H1 (cell line): ENCODE measurements around the gene CACNA1D. TPM values are rescaled to one million over a fixed set of nuclear protein-coding genes. Genes with fewer than 3 reads are reported as not detected.

ENCODE experiments used
- CTCF ChIA-PET: fragments of 300-600 bp; sonication (Branson Sonifier 250); formaldehyde crosslinking; loops from one replicate; lab custom pipeline; 2021; ENCODE audit not compliant: partially characterized antibody; lab: Charles Lee
- POLR2A ChIA-PET: fragments of 300-600 bp; sonication (Branson Sonifier 250); formaldehyde crosslinking; loops from one replicate; lab custom pipeline; 2021; ENCODE audit warnings: inconsistent platforms; ENCODE audit not compliant: partially characterized antibody; lab: Charles Lee
- DNase-seq, 2 experiments: peaks; one replicate each; pipeline versions ENCODE4 v3.0.0 to v3.0.0-alpha.2; 2010 to 2022; ENCODE audit warnings: low spot score in 2 of 2, low read depth in 1 of 2, mixed read lengths in 1 of 2
- FAIRE-seq: peaks from 2 replicates; lab custom pipeline; 2011; peaks lifted over from hg19 to GRCh38; lab: Jason Lieb, UNC
- H2AFZ ChIP-seq: 2 replicates; pipeline ENCODE4 v1.8.1; 2012; ENCODE audit warnings: low read length, inconsistent platforms
- H2AK5ac ChIP-seq: 2 replicates; pipeline ENCODE4 v1.6.1; 2013; ENCODE audit warnings: low read depth, low read length
- H2BK120ac ChIP-seq: replicated peaks from 2 replicates; pipeline ENCODE3; 2013; ENCODE audit warnings: low read depth, low read length, inconsistent platforms
- H2BK12ac ChIP-seq: 2 replicates; pipeline ENCODE4 v1.6.1; 2013; ENCODE audit warnings: low read depth, low read length
- H2BK15ac ChIP-seq: 2 replicates; pipeline ENCODE4 v1.6.1; 2013; ENCODE audit warnings: low read length
- H2BK20ac ChIP-seq: 2 replicates; pipeline ENCODE4 v1.6.1; 2013; ENCODE audit warnings: low read length
- H2BK5ac ChIP-seq: 2 replicates; pipeline ENCODE4 v1.6.1; 2013; ENCODE audit warnings: low read depth, low read length
- H3K14ac ChIP-seq: 2 replicates; pipeline ENCODE4 v1.6.1; 2013; ENCODE audit warnings: inconsistent platforms; ENCODE audit not compliant: insufficient read length
- H3K18ac ChIP-seq: 2 replicates; pipeline ENCODE4 v1.6.1; 2013; ENCODE audit warnings: low read length; ENCODE audit errors: extremely low read depth
- H3K23ac ChIP-seq: 2 replicates; pipeline ENCODE4 v1.6.1; 2013; ENCODE audit warnings: inconsistent platforms; ENCODE audit not compliant: insufficient read length
- H3K23me2 ChIP-seq: 2 replicates; pipeline ENCODE4 v1.6.1; 2013; ENCODE audit warnings: low read depth, low read length
- H3K27ac ChIP-seq: 2 replicates; pipeline ENCODE4 v1.6.1; 2011; ENCODE audit warnings: low read depth, low read length, inconsistent platforms
- H3K27me3 ChIP-seq, 4 experiments: replicated peaks in 1 of 4; 1 replicate in 1 of 4; 2 replicates in 3 of 4; pipeline versions ENCODE4 v1.6.1 to v1.8.1; 2011 to 2013; ENCODE audit warnings: low read length in 3 of 4, mild to moderate bottlenecking in 3 of 4, inconsistent platforms in 2 of 4, mixed read lengths in 2 of 4, moderate library complexity in 1 of 4; ENCODE audit not compliant: control insufficient read depth in 3 of 4, insufficient read depth in 3 of 4; ENCODE audit errors: extremely low read depth in 1 of 4
- H3K36me3 ChIP-seq, 4 experiments: 2 replicates each; pipeline versions ENCODE4 v1.6.1 to v1.8.1; 2011 to 2013; ENCODE audit warnings: mild to moderate bottlenecking in 4 of 4, low read length in 3 of 4, moderate library complexity in 2 of 4, control low read depth in 1 of 4, inconsistent platforms in 1 of 4; ENCODE audit not compliant: insufficient read depth in 4 of 4, control insufficient read depth in 2 of 4
- H3K4ac ChIP-seq: replicated peaks from 2 replicates; pipeline ENCODE3; 2013; ENCODE audit warnings: low read length, low read depth, mixed read lengths, inconsistent platforms; ENCODE audit not compliant: insufficient read length
- H3K4me1 ChIP-seq, 4 experiments: replicated peaks in 1 of 4; 1 replicate in 1 of 4; 2 replicates in 3 of 4; pipeline versions ENCODE4 v1.6.1 to v1.8.1; 2011 to 2013; ENCODE audit warnings: low read length in 3 of 4, inconsistent platforms in 2 of 4, mixed read lengths in 1 of 4; ENCODE audit not compliant: insufficient read depth in 4 of 4, control insufficient read depth in 3 of 4
- H3K4me2 ChIP-seq, 2 experiments: 2 replicates each; pipeline versions ENCODE4 v1.6.1 to v1.8.1; 2011 to 2013; ENCODE audit warnings: low read depth in 2 of 2, low read length in 2 of 2, control low read depth in 1 of 2, inconsistent platforms in 1 of 2, mild to moderate bottlenecking in 1 of 2; ENCODE audit not compliant: insufficient read depth in 1 of 2
- H3K4me3 ChIP-seq, 4 experiments: fragments of 200-600, 300-600 bp in 1 of 4; sonication (generic), shearing (Covaris generic), sonication (Bioruptor Twin) in 1 of 4; 2 replicates each; pipeline versions ENCODE4 v1.5.1 to v1.8.1; 2011 to 2016; ENCODE audit warnings: low read length in 4 of 4, low read depth in 3 of 4, control low read depth in 2 of 4, inconsistent platforms in 2 of 4, mild to moderate bottlenecking in 2 of 4, mixed read lengths in 1 of 4, moderate library complexity in 1 of 4; ENCODE audit not compliant: insufficient read depth in 2 of 4; ENCODE audit errors: extremely low read depth in 1 of 4
- H3K56ac ChIP-seq: replicated peaks from 2 replicates; pipeline ENCODE3; 2013; ENCODE audit warnings: low read depth, mild to moderate bottlenecking, mixed read lengths, low read length, inconsistent platforms; ENCODE audit not compliant: insufficient read length
- H3K79me1 ChIP-seq: 2 replicates; pipeline ENCODE4 v1.6.1; 2013; ENCODE audit warnings: low read depth, low read length, control low read depth
- H3K79me2 ChIP-seq, 2 experiments: 2 replicates each; pipeline versions ENCODE4 v1.6.1 to v1.8.1; 2012 to 2013; ENCODE audit warnings: low read length in 2 of 2, mild to moderate bottlenecking in 2 of 2, inconsistent platforms in 1 of 2; ENCODE audit not compliant: insufficient read depth in 2 of 2, control insufficient read depth in 1 of 2
- H3K9ac ChIP-seq, 4 experiments: replicated peaks in 1 of 4; 1 replicate in 1 of 4; 2 replicates in 3 of 4; pipeline versions ENCODE4 v1.6.1 to v1.8.1; 2011 to 2013; ENCODE audit warnings: low read depth in 3 of 4, low read length in 3 of 4, control low read depth in 2 of 4, mild to moderate bottlenecking in 2 of 4, moderate library complexity in 2 of 4, inconsistent platforms in 1 of 4; ENCODE audit errors: extremely low read depth in 1 of 4
- H3K9me3 ChIP-seq, 2 experiments: 2 replicates each; pipeline versions ENCODE4 v1.6.1 to v1.8.1; 2012 to 2013; ENCODE audit warnings: mild to moderate bottlenecking in 2 of 2, moderate library complexity in 2 of 2, control low read depth in 1 of 2, inconsistent platforms in 1 of 2, low read depth in 1 of 2, low read length in 1 of 2, mixed read lengths in 1 of 2; ENCODE audit not compliant: insufficient read depth in 2 of 2
- H4K20me1 ChIP-seq, 2 experiments: replicated peaks in 1 of 2; 2 replicates each; pipeline versions ENCODE3 to v1.8.1; 2011 to 2013; ENCODE audit warnings: inconsistent platforms in 2 of 2, low read length in 2 of 2, mild to moderate bottlenecking in 1 of 2; ENCODE audit not compliant: insufficient read depth in 2 of 2, control insufficient read depth in 1 of 2
- H4K5ac ChIP-seq: 2 replicates; pipeline ENCODE4 v1.6.1; 2013; ENCODE audit warnings: low read length, low read depth, mixed read lengths, inconsistent platforms; ENCODE audit not compliant: insufficient read length
- H4K8ac ChIP-seq: 2 replicates; pipeline ENCODE4 v1.8.0; 2013; ENCODE audit warnings: mild to moderate bottlenecking, moderate library complexity, low read length, inconsistent platforms; ENCODE audit not compliant: insufficient read depth; ENCODE audit errors: extremely low read depth
- H4K91ac ChIP-seq: replicated peaks from 2 replicates; pipeline ENCODE3; 2013; ENCODE audit warnings: low read length, mixed read lengths, inconsistent platforms; ENCODE audit not compliant: insufficient read length
- ATF2 ChIP-seq: IDR thresholded peaks from 2 replicates; pipeline ENCODE4 v1.6.1; 2012; ENCODE audit warnings: low read length, inconsistent platforms
- CHD1 ChIP-seq: IDR thresholded peaks from 2 replicates; pipeline ENCODE4 v1.6.1; 2012; ENCODE audit warnings: low read depth, low read length, improper control_type of control experiment
- CHD2 ChIP-seq: IDR thresholded peaks from 2 replicates; pipeline ENCODE4 v1.6.1; 2012; ENCODE audit warnings: low read length, improper control_type of control experiment
- KDM4A ChIP-seq: IDR thresholded peaks from one replicate; pipeline ENCODE4 v1.7.1; 2012; ENCODE audit warnings: low read depth, mild to moderate bottlenecking, moderate library complexity, low read length, inconsistent platforms; ENCODE audit not compliant: severe bottlenecking
- NANOG ChIP-seq: IDR thresholded peaks from 2 replicates; pipeline ENCODE4 v1.6.1; 2011; ENCODE audit warnings: low read length, low read depth, mild to moderate bottlenecking, inconsistent platforms; ENCODE audit not compliant: insufficient read depth, poor library complexity, severe bottlenecking
- RAD21 ChIP-seq, 2 experiments: IDR thresholded peaks in 1 of 2; conservative IDR thresholded peaks in 1 of 2; 2 replicates each; pipeline ENCODE4 v1.6.1; 2011; ENCODE audit warnings: low read depth in 2 of 2, low read length in 2 of 2, improper control_type of control experiment in 1 of 2, inconsistent platforms in 1 of 2, mild to moderate bottlenecking in 1 of 2, moderate library complexity in 1 of 2
- SIN3A ChIP-seq, 2 experiments: IDR thresholded peaks in 1 of 2; conservative IDR thresholded peaks in 1 of 2; 2 replicates each; pipeline ENCODE4 v1.6.1; 2011 to 2012; ENCODE audit warnings: low read length in 2 of 2, improper control_type of control experiment in 1 of 2, low read depth in 1 of 2, mild to moderate bottlenecking in 1 of 2
- SIX5 ChIP-seq: IDR thresholded peaks from 2 replicates; pipeline ENCODE4 v1.6.1; 2011; ENCODE audit warnings: mild to moderate bottlenecking, low read depth, low read length
- SUZ12 ChIP-seq: fragments of 200-600 bp; sonication (generic); IDR thresholded peaks from 2 replicates; pipeline ENCODE4 v1.6.1; 2012; ENCODE audit warnings: mild to moderate bottlenecking, inconsistent platforms, low read length, moderate library complexity, mixed read lengths
- TBP ChIP-seq: IDR thresholded peaks from 2 replicates; pipeline ENCODE4 v1.6.1; 2011; ENCODE audit warnings: low read depth, low read length, improper control_type of control experiment
- ZNF274 ChIP-seq: IDR thresholded peaks from 2 replicates; pipeline ENCODE4 v1.7.0; 2012; ENCODE audit warnings: low read length, borderline replicate concordance; ENCODE audit errors: extremely low read depth
- WGBS, 2 experiments: shearing (Covaris generic) in 1 of 2; methylation state at CpG; one replicate each; pipeline versions ENCODE4 v1.1.6 to v1.1.7; 2013 to 2015; ENCODE audit warnings: low lambda C conversion rate in 2 of 2, mixed read lengths in 2 of 2, inconsistent platforms in 1 of 2, low coverage in 1 of 2, missing lambda C conversion rate in 1 of 2; ENCODE audit not compliant: insufficient replicate concordance in 2 of 2, insufficient coverage in 1 of 2, insufficient read length in 1 of 2; ENCODE audit errors: extremely low coverage in 1 of 2, missing lambda C conversion rate in 1 of 2; 5-methylcytosine and 5-hydroxymethylcytosine counted together
- polyA plus RNA-seq, 7 experiments: library from polyadenylated mRNA; depleted of rRNA in 3 of 7; stranded (reverse) in 5 of 7; unstranded in 2 of 7; fragments of >200 nt in 5 of 7; fragments of 200-250 nt in 2 of 7; gene quantifications; 1 replicate in 5 of 7; 2 replicates in 1 of 7; 4 replicates in 1 of 7; pipeline versions ENCODE4 v1.2.1 to v1.2.3, GENCODE V29; 2011 to 2013; ENCODE audit warnings: missing spikeins in 2 of 7, mixed read lengths in 2 of 7
- total RNA-seq: library from RNA; stranded (reverse); fragmentation: NEBNext Ultra II Directional; extraction: Animal tissue kit (Norgen Biotek cat#: 25700); gene quantifications from 2 replicates; pipeline ENCODE4 v1.2.1, GENCODE V29; 2021

The CACNA1D gene
- total and polyA plus RNA-seq, 2 of the 8 experiments (the other 6 are each of a cell fraction or from before 2014, with no cell fraction given), result 2.0 to 2.9 TPM

GRCh38 chr3:53675022-53675697, 180.7 kb downstream of the CACNA1D start:
- Histone ChIP-seq H3K18ac (no peak overlapping the region), H2BK20ac (no peak overlapping the region), H2BK12ac (no peak overlapping the region), H3K4me2 (no peak overlapping the region), H3K9me3 (no peaks in the 10 kb centered on the region), H3K79me2 (no peaks in the 10 kb centered on the region), H4K8ac (no peak overlapping the region), H2BK15ac (no peak overlapping the region), H3K56ac (no peak overlapping the region), H3K36me3 (no peaks in the 10 kb centered on the region), H3K23ac (no peak overlapping the region), H3K23me2 (peaks cover 3% of the 10 kb centered on the region; the same call in 1 of the 2 replicates), H2BK120ac (no peak overlapping the region), H3K4me3 (no peak overlapping the region), H3K4me1 (no peaks in the 10 kb centered on the region), H4K91ac (no peak overlapping the region), H3K79me1 (no peaks in the 10 kb centered on the region), H3K27ac (no peak overlapping the region), H2AK5ac (no peak overlapping the region), H2BK5ac (no peak overlapping the region), H3K27me3 (no peaks in the 10 kb centered on the region), H4K20me1 (no peaks in the 10 kb centered on the region), H4K5ac (no peak overlapping the region), H3K14ac (no peak overlapping the region), H2AFZ (no peak overlapping the region), H3K4ac (no peak overlapping the region), H3K9ac (no peak overlapping the region)
- ChIA-PET POLR2A (no interaction called here), CTCF (interaction anchor here (0.7 to 1.4 kb wide), 4 partner anchors 12 to 300 kb away, joined by 3 to 4 read pairs (median 4); no protein-coding TSS in a partner anchor)
- WGBS, 2 experiments, result 85% methylated on average over 15 of the region's 15 CpGs; no CpG with 5 or more reads in 1 of the 2 experiments
- DNase-seq, result no peak
- FAIRE-seq, result no peak
- TF ChIP-seq TBP (no peak), SIX5 (no peak), CHD1 (no peak), SUZ12 (no peak), ZNF274 (no peak), ATF2 (no peak), SIN3A (conservative IDR thresholded peaks at IDR 0.05 in 1 of 2, IDR thresholded peaks at IDR 0.05 in 1 of 2; ENCODE audit: low read depth in 1 of 2, low read length in 2 of 2) (no peak), NANOG (no peak), CHD2 (no peak), RAD21 (IDR thresholded peaks at IDR 0.05 in 1 of 2, conservative IDR thresholded peaks at IDR 0.05 in 1 of 2; ENCODE audit: low read depth in 2 of 2, low read length in 2 of 2) (no peak), KDM4A (no peak)
